GM21381 (cell line): ENCODE results near the gene SMIM27.
"Not testable (repeated sequence)": the region's sequence is repeated elsewhere in the genome, so short reads cannot be mapped to it uniquely, and the experiment has no call there.

Source experiments
- ATAC-seq: cut with Tn5 transposase; IDR thresholded peaks from one replicate; pipeline ENCODE4 v1.9.1; 2021; ENCODE audit warnings: mild to moderate bottlenecking, moderate library complexity; ENCODE audit not compliant: unreplicated experiment

SMIM27 gene

GRCh38 chr9:32596096-32596865 lies 44.2 kb downstream of the SMIM27 start:
- no peak for ATAC-seq

GRCh38 chr9:32596936-32597335 lies 44.8 kb downstream of the SMIM27 start:
- no peak for ATAC-seq

GRCh38 chr9:32599021-32599420 lies 46.9 kb downstream of the SMIM27 start:
- not testable (repeated sequence) for ATAC-seq
